MCF 10A (cell line): Measurements from ENCODE around the gene FOXP1. TPM values are rescaled to one million over a fixed set of nuclear protein-coding genes. Genes with fewer than 3 reads are reported as not detected.
A peak's percentile ranks its signal among the peaks of the same experiment; 100 is the strongest.

Source experiments
- BruUV-seq: library from RNA; stranded (reverse); fragments of 400-500 nt; replicated peaks from 2 replicates; lab custom pipeline; 2021; lab: Mats Ljungman, UMichigan
- CTCF ChIA-PET: fragments of 300-600 bp; sonication (Branson Sonifier 250); formaldehyde crosslinking; extraction: SDS; loops from one replicate; lab custom pipeline; 2021; ENCODE audit warnings: antibody characterized with exemption, inconsistent platforms; lab: Yijun Ruan, JAX
- POLR2A ChIA-PET: fragments of 300-600, 350-650 bp; sonication (Branson Sonifier 250); formaldehyde crosslinking; extraction: SDS; loops from one replicate; lab custom pipeline; 2020; ENCODE audit warnings: antibody characterized with exemption, inconsistent platforms; lab: Yijun Ruan, JAX
- DNase-seq: peaks from one replicate; pipeline ENCODE4 v3.0.0-alpha.2; 2018; ENCODE audit not compliant: unreplicated experiment
- H3K27ac Mint-ChIP-seq: one replicate; pipeline ENCODE4 v1.8.0; 2022; ENCODE audit warnings: mild to moderate bottlenecking, low read depth, mixed read lengths; ENCODE audit not compliant: unreplicated experiment
- H3K27me3 Mint-ChIP-seq: one replicate; pipeline ENCODE4 v1.8.0; 2022; ENCODE audit warnings: mixed read lengths; ENCODE audit not compliant: insufficient read depth, unreplicated experiment
- H3K36me3 Mint-ChIP-seq: one replicate; pipeline ENCODE4 v1.8.0; 2022; ENCODE audit warnings: mild to moderate bottlenecking, moderate library complexity, mixed read lengths; ENCODE audit not compliant: insufficient read depth, unreplicated experiment
- H3K4me1 Mint-ChIP-seq: one replicate; pipeline ENCODE4 v1.8.0; 2022; ENCODE audit warnings: mixed read lengths; ENCODE audit not compliant: insufficient read depth, unreplicated experiment
- H3K4me3 Mint-ChIP-seq: one replicate; pipeline ENCODE4 v1.8.0; 2022; ENCODE audit warnings: mild to moderate bottlenecking, moderate library complexity, mixed read lengths; ENCODE audit not compliant: unreplicated experiment
- H3K9me3 Mint-ChIP-seq: one replicate; pipeline ENCODE4 v1.8.0; 2022; ENCODE audit warnings: mixed read lengths; ENCODE audit not compliant: unreplicated experiment
- intact Hi-C: fragments of 100-400 bp; cut with micrococcal nuclease; formaldehyde crosslinking; loops from 2 replicates; pipeline ENCODE4 v1.14.1; 2022
- total RNA-seq: library from RNA; stranded (reverse); gene quantifications from 2 replicates; pipeline ENCODE4 v1.2.3, GENCODE V29; 2022
- TF ChIP-seq, protein P1 (sequence below): fragments of 200-600 bp; IDR thresholded peaks from one replicate; pipeline ENCODE4 v1.8.0; 2022; ENCODE audit warnings: antibody characterized with exemption, mild to moderate bottlenecking; ENCODE audit not compliant: unreplicated experiment

Gene FOXP1
- total RNA-seq, 1 experiment from 2014 or later, result 49.0 TPM

DNA sequence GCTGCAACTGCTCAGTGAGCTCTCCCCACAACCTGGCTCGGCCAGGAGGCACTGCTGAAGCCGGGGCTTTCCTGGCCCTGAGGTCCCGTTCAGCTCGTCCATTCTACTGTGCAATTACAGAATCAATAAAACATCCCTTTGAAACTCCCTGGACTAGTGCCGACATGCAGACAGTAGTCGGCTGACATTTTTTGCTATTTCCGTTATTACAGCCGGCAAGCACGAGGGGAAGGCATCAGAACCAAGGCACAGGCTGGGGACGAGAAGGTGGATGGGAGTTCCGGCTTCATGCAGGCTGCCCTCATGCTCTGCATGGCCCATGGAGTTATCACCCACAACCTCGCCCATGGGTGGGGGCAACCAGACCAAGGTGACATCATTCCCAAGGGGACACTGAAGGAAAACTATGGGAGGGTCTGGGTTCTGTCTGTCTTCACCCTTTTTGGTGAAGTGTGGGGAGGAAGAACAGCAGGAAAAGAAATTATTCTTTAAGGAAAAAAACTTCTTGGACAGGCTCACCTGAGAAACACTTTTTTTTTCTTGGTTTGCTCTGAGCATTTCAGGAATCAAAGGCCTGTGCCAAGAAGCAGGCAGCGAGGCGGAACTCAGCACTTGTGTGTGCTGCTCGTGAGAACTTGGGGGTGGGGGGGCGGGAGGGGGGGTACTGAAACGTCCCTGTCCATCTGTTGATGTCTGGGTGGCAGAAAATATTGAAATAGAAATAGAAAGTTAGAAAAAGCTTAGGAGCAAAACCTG lies 154.5 kb downstream of the FOXP1 start:
- intact Hi-C loops, result no loop called here
- TF ChIP-seq, protein P1, sequence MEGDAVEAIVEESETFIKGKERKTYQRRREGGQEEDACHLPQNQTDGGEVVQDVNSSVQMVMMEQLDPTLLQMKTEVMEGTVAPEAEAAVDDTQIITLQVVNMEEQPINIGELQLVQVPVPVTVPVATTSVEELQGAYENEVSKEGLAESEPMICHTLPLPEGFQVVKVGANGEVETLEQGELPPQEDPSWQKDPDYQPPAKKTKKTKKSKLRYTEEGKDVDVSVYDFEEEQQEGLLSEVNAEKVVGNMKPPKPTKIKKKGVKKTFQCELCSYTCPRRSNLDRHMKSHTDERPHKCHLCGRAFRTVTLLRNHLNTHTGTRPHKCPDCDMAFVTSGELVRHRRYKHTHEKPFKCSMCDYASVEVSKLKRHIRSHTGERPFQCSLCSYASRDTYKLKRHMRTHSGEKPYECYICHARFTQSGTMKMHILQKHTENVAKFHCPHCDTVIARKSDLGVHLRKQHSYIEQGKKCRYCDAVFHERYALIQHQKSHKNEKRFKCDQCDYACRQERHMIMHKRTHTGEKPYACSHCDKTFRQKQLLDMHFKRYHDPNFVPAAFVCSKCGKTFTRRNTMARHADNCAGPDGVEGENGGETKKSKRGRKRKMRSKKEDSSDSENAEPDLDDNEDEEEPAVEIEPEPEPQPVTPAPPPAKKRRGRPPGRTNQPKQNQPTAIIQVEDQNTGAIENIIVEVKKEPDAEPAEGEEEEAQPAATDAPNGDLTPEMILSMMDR, result no peak

DNA sequence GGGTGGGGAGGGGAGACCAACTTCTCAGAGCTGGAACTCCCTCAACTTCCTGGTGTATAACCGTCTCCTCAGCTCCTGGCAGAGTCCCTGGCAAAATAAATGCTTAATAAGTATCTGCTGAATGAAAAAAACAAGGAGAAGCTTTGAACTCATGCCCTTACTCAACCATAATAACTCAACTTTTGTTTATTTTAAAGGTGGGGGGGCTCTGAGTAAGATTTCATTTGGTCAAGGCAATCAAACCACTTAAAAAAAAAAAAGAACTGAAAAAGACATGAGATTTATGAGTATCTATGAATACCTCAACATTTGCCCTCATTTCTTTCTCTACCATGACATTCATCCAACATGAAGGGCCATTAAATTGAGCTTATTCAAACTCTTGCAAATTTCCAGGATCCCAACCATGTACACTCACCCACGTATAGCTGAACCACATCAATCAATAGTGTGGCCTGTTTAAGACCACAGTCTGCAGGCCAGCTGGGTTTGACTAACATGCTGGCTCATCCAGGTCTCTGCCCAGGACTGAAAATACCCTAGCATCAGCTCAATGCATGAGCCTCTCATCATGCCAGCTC lies 157.9 kb downstream of the FOXP1 start:
- no TSS peak for BruUV-seq
- peak overlapping the region; percentile 63 for H3K27ac Mint-ChIP-seq

More for the DNA sequence above, 154.5 kb downstream of the FOXP1 start:
- ChIA-PET CTCF (interaction anchor here (0.5 to 1.5 kb wide), 8 partner anchors 13 to 427 kb away, joined by 3 to 4 read pairs (median 3); no protein-coding TSS in a partner anchor), POLR2A (interaction anchor here (0.6 to 3.0 kb wide), 14 partner anchors 11 to 156 kb away, joined by 3 to 14 read pairs (median 4); partner anchors contain the start of gene FOXP1)
- DNase-seq, result peak; percentile 74
- Mint-ChIP-seq H3K9me3 (no peaks in the 10 kb centered on the region), H3K4me1 (peaks cover 59% of the 10 kb centered on the region), H3K27ac (peak overlapping the region; percentile 87), H3K27me3 (no peaks in the 10 kb centered on the region), H3K4me3 (peak overlapping the region; percentile 58), H3K36me3 (peaks cover 9% of the 10 kb centered on the region)
- TSS peak; percentile 40 for BruUV-seq

DNA sequence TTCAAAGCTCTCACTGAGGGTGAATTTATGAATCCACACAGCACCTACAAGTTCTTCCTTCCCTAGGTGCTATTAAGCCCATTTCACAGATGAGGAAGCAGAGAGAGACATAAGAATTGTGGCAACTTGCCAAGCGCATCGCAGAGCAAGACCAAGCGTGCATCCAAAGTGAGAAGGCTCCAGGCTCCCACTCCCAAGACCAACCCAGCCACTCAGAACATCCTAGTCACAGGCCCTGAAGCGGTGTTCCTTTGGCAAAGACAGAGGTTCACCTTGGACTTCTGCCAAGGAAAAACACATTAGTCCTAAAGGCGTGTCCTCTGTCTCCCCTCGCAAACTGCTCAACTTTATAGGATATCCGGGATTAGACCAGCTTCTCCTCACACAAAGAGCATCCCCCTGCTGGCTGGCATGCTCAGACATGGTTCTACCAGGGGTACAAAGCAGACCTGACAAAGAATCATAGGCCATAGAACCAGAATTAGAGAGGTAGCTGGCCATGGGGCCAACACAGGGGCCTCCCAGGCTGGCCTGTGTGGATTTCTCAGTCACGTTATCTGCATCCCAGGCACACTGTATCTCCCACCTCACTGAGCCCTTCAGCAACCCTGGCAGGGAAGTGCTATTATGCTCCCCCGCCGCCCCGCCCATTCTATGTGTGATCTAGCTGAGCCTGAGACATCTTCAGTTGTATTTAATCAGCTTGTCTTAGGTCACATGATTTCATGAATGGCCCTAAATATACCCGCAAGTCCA lies 160.2 kb downstream of the FOXP1 start:
- H3K4me1 Mint-ChIP-seq, result peaks cover 60% of the 10 kb centered on the region
- DNase-seq, result peak; percentile 99
- H3K27ac Mint-ChIP-seq, result peak overlapping the region; percentile 76
- intact Hi-C loops, result loop anchor here (1.0 to 5.0 kb wide), 2 partner anchors 74 to 160 kb away; partner anchors contain the start of gene FOXP1
- peak overlapping the region; percentile 17 for H3K4me3 Mint-ChIP-seq
- no peaks in the 10 kb centered on the region for H3K27me3 Mint-ChIP-seq
- ChIA-PET POLR2A (interaction anchor here (0.7 to 2.6 kb wide), 17 partner anchors 9 to 355 kb away, joined by 3 to 22 read pairs (median 4); partner anchors contain the start of gene FOXP1), CTCF (interaction anchor here (0.6 to 3.7 kb wide), 9 partner anchors 9 to 364 kb away, joined by 3 to 17 read pairs (median 3); no protein-coding TSS in a partner anchor)
- H3K36me3 Mint-ChIP-seq, result peaks cover 12% of the 10 kb centered on the region
- H3K9me3 Mint-ChIP-seq, result no peaks in the 10 kb centered on the region
- BruUV-seq, result no TSS peak
- TF ChIP-seq, protein P1, result no peak

More for the DNA sequence above, 157.9 kb downstream of the FOXP1 start:
- H3K4me1 Mint-ChIP-seq, result peaks cover 69% of the 10 kb centered on the region
- TF ChIP-seq, protein P1, result no peak
- peak; percentile 34 for DNase-seq
- CTCF ChIA-PET, result interaction anchor here (0.5 to 3.7 kb wide), 9 partner anchors 8 to 283 kb away, joined by 3 to 17 read pairs (median 3); no protein-coding TSS in a partner anchor
- POLR2A ChIA-PET, result interaction anchor here (0.6 to 1.6 kb wide), 8 partner anchors 8 to 233 kb away, joined by 3 to 13 read pairs (median 3); no protein-coding TSS in a partner anchor
- peaks cover 12% of the 10 kb centered on the region for H3K36me3 Mint-ChIP-seq
- no peak overlapping the region for H3K4me3 Mint-ChIP-seq
- no peaks in the 10 kb centered on the region for H3K9me3 Mint-ChIP-seq
- H3K27me3 Mint-ChIP-seq, result no peaks in the 10 kb centered on the region
- intact Hi-C loops, result no loop called here
